B cell (primary cell): Measurements from ENCODE around the gene DDA1.

Experiments
- EZH2 ChIP-seq: IDR thresholded peaks from 2 replicates; pipeline ENCODE4 v1.6.1; 2012; ENCODE audit warnings: borderline replicate concordance, low read depth, mild to moderate bottlenecking, moderate library complexity, low read length; ENCODE audit not compliant: insufficient read depth, poor library complexity, severe bottlenecking
- TF ChIP-seq, protein P1 (sequence below): fragments of 200-600 bp; IDR thresholded peaks from one replicate; pipeline ENCODE4 v1.8.0; 2022; ENCODE audit warnings: antibody characterized with exemption, mild to moderate bottlenecking

DNA sequence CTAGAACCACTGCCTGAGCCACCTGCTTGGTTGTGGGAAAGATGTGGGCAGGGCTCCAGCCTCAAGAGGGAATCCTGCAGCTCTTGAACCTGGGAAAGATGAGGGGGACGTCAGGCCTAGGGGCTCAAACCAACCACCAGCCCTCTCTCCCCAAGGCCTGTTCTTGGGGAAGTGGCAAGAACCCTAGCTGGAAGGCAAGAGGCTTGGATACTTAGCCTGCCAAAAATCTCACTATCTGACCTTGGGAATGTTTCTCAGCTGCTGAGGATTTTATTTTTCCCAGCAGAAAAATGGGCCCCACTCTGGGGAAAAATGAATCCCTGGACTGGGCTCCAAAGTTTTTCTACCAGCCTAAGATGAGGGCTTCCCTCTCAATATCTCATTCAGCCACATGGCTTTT lies 49.4 kb upstream of the DDA1 start:
- TF ChIP-seq, protein P1, sequence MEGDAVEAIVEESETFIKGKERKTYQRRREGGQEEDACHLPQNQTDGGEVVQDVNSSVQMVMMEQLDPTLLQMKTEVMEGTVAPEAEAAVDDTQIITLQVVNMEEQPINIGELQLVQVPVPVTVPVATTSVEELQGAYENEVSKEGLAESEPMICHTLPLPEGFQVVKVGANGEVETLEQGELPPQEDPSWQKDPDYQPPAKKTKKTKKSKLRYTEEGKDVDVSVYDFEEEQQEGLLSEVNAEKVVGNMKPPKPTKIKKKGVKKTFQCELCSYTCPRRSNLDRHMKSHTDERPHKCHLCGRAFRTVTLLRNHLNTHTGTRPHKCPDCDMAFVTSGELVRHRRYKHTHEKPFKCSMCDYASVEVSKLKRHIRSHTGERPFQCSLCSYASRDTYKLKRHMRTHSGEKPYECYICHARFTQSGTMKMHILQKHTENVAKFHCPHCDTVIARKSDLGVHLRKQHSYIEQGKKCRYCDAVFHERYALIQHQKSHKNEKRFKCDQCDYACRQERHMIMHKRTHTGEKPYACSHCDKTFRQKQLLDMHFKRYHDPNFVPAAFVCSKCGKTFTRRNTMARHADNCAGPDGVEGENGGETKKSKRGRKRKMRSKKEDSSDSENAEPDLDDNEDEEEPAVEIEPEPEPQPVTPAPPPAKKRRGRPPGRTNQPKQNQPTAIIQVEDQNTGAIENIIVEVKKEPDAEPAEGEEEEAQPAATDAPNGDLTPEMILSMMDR = no peak
- no peak for TF ChIP-seq EZH2
